ENCODE measurements around the gene PPP1R13L. TPM values are rescaled to one million over a fixed set of nuclear protein-coding genes. Genes with fewer than 3 reads are reported as not detected.
A peak's percentile ranks its signal among the peaks of the same experiment; 100 is the strongest.

Gene PPP1R13L
- total RNA-seq (10 to 100 TPM; 30.0 to 51.4 TPM), polyA plus RNA-seq (ENCODE audit: insufficient read length in 6 of 6) (10 to 100 TPM; 12.9 to 18.4 (median 15.9) TPM)
- long read RNA-seq, donor 1, partial matches to known transcripts = 0 of 4 reads
- long read RNA-seq, donor 1, other reads (novel, unspliced or antisense) = 0 of 4 reads
- long read RNA-seq, donor 2, partial matches to known transcripts = 0 of 5 reads
- long read RNA-seq, donor 2, other reads (novel, unspliced or antisense) = 0 of 5 reads
- long read RNA-seq, donor 3 = 0 reads
- long read RNA-seq, donor 4, partial matches to known transcripts = 3 of 5 reads
- long read RNA-seq, donor 4, other reads (novel, unspliced or antisense) = 2 of 5 reads
- long read RNA-seq, donor 5, partial matches to known transcripts = 6 of 7 reads
- long read RNA-seq, donor 5, other reads (novel, unspliced or antisense) = 0 of 7 reads
- long read RNA-seq, donor 6, partial matches to known transcripts = 6 of 7 reads
- long read RNA-seq, donor 6, other reads (novel, unspliced or antisense) = 0 of 7 reads
- long read RNA-seq, donor 7, transcript PPP1R13L-204 (6 exons, 2,512 nt) = major isoform, 6 of 12 reads
- long read RNA-seq, donor 7, partial matches to known transcripts = 0 of 12 reads
- long read RNA-seq, donor 7, other reads (novel, unspliced or antisense) = 6 of 12 reads
- long read RNA-seq, donor 8, partial matches to known transcripts = 0 of 4 reads
- long read RNA-seq, donor 8, other reads (novel, unspliced or antisense) = 0 of 4 reads
- long read RNA-seq, donor 9 = 0 reads
- long read RNA-seq, donor 10, partial matches to known transcripts = 2 of 2 reads
- long read RNA-seq, donor 10, other reads (novel, unspliced or antisense) = 0 of 2 reads
- long read RNA-seq, donor 11 = 0 reads
- long read RNA-seq, donor 12, partial matches to known transcripts = 5 of 8 reads
- long read RNA-seq, donor 12, other reads (novel, unspliced or antisense) = 0 of 8 reads

- H3K27me3 ChIP-seq = peaks cover 0 to 41% of the 10 kb centered on the region in 2 donors
- TF ChIP-seq CTCF (IDR thresholded peaks at IDR 0.05) = no peak
- H3K36me3 ChIP-seq = peaks cover 0 to 7% of the 10 kb centered on the region in 2 donors
- DNase-seq (peak; percentile 43 to 93 (median 88)), ATAC-seq (peak; percentile 79)
- H3K4me3 ChIP-seq = peak within 1 kb of the TSS; percentile 70 to 89
- no peaks in the 10 kb centered on the region for H3K9me3 ChIP-seq
- H3K4me1 ChIP-seq = peaks cover 30 to 62% of the 10 kb centered on the region in 2 donors
- intact Hi-C loops (cut with DNase I) = no loop called here
- H3K27ac ChIP-seq = peak within 1 kb of the TSS; percentile 92 to 95
Measured at GRCh38 chr19:45404557-45405434, at the start of gene PPP1R13L. Gene PPP1R13L (minus strand): TSS chr19:45405069. CDS start chr19:45398318, 6,751 bp downstream.

GRCh38 chr19:45451850-45452387, 47.0 kb upstream of the PPP1R13L start:
- intact Hi-C loops (cut with DNase I) = no loop called here
- Histone ChIP-seq H3K27ac (peak overlapping the region; percentile 86 to 92), H3K4me1 (peaks cover 32 to 55% of the 10 kb centered on the region in 2 donors), H3K4me3 (no peak overlapping the region), H3K9me3 (no peaks in the 10 kb centered on the region), H3K36me3 (no peaks in the 10 kb centered on the region), H3K27me3 (no peaks in the 10 kb centered on the region)
- DNase-seq (no peak), ATAC-seq (no peak)
- TF ChIP-seq CTCF (IDR thresholded peaks at IDR 0.05) = no peak

- peaks cover 29 to 48% of the 10 kb centered on the region in 2 donors for H3K4me1 ChIP-seq
- peak in 2 of 4 donors; percentile 65 to 68 for DNase-seq
- H3K36me3 ChIP-seq = no peaks in the 10 kb centered on the region
- TF ChIP-seq CTCF (IDR thresholded peaks at IDR 0.05) = no peak
- peak; percentile 4 for ATAC-seq
- intact Hi-C loops (cut with DNase I) = no loop called here
- peak overlapping the region; percentile 86 to 92 for H3K27ac ChIP-seq
- H3K27me3 ChIP-seq = no peaks in the 10 kb centered on the region
- H3K4me3 ChIP-seq = peak overlapping the region; percentile 39 to 48
- no peaks in the 10 kb centered on the region for H3K9me3 ChIP-seq
Measured at GRCh38 chr19:45451131-45451849, 46.4 kb upstream of the PPP1R13L start.

- no peak for DNase-seq
- intact Hi-C loops (cut with DNase I) = no loop called here
Measured at GRCh38 chr19:45450012-45450333, 45.1 kb upstream of the PPP1R13L start.

More at GRCh38 chr19:45450012-45450333, 45.1 kb upstream of the PPP1R13L start:
- no peak for TF ChIP-seq CTCF (IDR thresholded peaks at IDR 0.05)
- Histone ChIP-seq H3K27ac (peak overlapping the region; percentile 77 to 92), H3K9me3 (no peaks in the 10 kb centered on the region), H3K4me1 (peaks cover 21 to 48% of the 10 kb centered on the region in 2 donors), H3K27me3 (no peaks in the 10 kb centered on the region), H3K36me3 (no peaks in the 10 kb centered on the region), H3K4me3 (peak overlapping the region; percentile 39 to 48)
- peak; percentile 9 for ATAC-seq
